Uterus (tissue), 2 donors: ENCODE data around the gene PLXNA4.

ENCODE experiments used
- CTCF ChIP-seq, 4 experiments: fragments of 200-600 bp in 2 of 4; fragments of 450-650 bp in 2 of 4; sonication (generic) in 2 of 4; IDR thresholded peaks; one replicate each; pipeline ENCODE4 v1.5.1; 2016 to 2019; ENCODE audit warnings: antibody characterized with exemption in 4 of 4, mild to moderate bottlenecking in 2 of 4, moderate library complexity in 1 of 4
- POLR2A ChIP-seq, 2 donors: fragments of 450-650 bp; IDR thresholded peaks; one replicate each; pipeline ENCODE4 v1.6.1; 2016; ENCODE audit warnings: antibody characterized with exemption in 2 of 2, mild to moderate bottlenecking in 1 of 2, moderate library complexity in 1 of 2

GRCh38 chr7:132355048-132355447, 221.2 kb downstream of the PLXNA4 start:
- TF ChIP-seq POLR2A (IDR thresholded peaks at IDR 0.05) (no peak), CTCF (IDR thresholded peaks at IDR 0.05) (no peak)
